NCI-H2029 treated with DMSO at 0.1 percent for 48 hours (cell line): ENCODE results near the gene FGD6.
"Not testable (repeated sequence)": the region's sequence is repeated elsewhere in the genome, so short reads cannot be mapped to it uniquely, and the experiment has no call there.

Experiments
- DNase-seq: peaks from one replicate; lab custom pipeline; 2025; lab: John Stamatoyannopoulos, UW

The FGD6 gene

DNA sequence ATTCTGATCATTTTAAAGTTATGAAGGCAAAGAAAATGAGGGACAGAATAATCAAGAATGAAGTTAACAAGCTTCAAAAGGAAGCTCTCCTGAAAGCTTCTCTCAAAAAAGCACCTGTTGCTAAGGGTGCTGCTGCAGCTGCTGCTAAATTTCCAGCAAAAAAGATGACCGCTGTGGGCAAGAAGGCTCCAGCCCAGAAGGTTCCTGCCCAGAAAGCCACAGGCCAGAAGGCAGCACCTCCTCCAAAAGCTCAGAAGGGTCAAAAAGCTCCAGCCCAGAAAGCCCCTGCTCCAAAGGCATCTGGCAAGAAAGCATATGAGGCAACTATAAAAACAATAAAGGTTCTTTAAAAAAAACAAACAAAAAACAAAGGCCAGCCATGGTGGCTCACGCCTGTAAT, 91.2 kb downstream of the FGD6 start:
- no peak for DNase-seq

DNA sequence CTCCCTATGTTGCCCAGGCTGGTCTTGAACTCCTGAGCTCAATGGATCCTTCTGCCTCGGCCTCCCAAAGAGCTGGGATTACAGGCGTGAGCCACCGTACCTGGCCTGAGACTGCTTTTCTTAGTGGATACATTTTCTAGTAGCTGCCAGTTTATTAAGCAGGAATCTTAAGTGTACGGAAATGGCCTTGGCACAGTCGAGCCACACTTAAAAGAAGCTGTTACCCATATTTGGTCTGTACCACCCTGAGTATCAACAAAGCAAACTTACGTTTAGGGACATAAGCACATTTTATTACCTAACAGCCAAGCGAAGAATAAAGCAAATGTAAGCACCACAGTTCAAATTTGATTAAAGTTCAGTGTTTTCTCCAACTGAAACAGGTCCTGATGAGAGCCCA, 93.2 kb downstream of the FGD6 start:
- DNase-seq: no peak

DNA sequence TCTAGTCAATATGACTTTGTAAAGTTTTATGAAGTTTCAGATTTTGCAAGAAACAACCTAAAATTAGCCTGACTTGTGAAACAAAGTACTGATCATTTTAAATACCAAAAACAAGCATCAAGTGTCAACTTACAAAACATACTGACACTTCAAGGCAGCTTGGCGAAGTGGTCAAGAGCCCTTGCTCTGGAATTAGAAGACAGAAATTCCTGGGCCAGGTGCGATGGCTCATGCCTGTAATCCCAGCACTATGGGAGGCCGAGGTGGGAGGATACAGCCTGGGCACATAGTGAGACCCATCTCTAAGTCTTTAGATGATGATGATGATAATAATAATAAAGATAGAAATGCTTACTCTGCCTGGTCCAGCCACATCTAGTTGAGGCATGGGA, 98.5 kb downstream of the FGD6 start:
- DNase-seq: no peak

DNA sequence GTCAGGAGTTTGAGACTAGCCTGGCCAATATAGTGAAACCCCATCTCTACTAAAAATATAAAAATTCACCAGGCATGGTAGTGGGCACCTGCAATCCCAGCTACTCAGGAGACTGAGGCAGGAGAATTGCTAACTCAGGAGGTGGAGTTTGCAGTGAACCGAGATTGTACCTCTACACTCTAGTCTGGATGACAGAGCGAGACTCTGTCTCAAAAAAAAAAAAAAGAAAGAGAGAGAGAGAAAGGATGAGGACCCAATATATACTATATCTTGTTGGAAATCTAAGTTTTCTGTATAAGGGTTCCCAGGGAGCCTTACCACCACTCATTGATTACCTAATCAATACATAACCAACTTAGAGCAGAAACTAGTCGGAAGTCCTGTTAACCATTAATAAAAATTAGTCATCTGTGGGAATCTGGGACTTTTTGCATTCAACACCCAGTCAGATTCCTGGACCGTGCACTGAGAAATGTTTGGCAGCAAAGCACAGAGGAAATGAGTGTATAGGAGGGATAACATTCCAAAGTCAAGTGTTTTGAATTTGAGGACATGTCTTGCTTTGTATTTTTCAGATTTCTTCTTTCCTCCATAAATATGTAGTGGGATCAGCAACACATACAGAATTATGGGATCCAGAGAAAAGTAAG, 99.0 kb downstream of the FGD6 start:
- no peak for DNase-seq

DNA sequence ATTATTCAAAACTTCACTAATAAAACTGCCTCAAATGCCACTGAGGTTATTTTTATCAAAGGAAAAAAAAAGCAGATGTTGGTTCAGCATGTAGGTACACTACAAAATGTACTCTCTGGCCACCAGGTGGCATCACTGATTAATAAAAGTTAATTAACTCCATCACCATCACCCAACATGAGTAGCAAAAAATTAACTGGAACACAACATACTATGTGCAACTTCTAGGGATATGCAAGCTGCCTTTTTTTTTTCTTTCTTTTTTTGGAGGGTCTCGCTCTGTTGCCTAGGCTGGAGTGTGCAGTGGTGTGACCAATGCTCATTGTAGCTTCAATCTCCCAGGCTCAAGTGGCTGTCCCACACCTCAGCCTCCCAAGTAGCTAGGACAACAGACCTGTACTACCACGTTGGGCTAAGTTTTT, 100.1 kb downstream of the FGD6 start:
- peak; percentile 44 for DNase-seq

DNA sequence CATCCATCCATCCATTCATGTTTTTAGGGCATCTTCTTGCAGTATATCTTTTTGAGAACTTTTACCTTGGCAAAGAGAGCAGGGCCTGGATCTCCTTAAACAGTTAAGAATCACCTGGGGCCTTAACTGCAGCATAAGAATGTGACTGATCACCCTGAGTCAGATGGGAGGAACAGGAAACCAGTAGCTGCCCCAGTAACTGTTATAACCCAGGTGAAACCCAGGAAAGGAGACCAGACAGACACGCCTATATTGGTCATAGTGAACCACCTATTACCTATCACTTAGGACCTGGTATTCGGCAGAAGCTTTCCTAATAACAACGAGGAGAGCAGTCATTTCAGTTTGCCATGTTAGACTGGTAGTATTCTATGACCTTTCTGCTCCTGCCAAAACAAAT, 100.5 kb downstream of the FGD6 start:
- no peak for DNase-seq

DNA sequence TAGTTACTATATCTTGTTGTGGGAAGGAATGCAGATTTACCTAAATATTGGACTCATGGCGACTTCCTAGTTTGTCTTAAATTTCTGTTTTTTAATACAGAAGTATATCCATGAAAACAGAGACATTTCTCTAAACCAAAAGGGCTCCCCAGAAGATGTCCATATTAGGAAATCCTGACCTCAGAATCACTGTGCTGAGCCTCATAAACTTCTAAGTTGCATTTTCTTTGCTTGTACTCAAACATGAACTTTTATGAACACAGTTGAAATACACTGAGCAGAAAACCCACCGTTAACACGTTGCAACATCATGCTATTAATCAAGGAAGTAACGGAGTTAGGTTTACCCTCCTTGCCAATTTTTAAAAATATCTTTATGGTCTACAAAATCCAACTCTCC, 100.9 kb downstream of the FGD6 start:
- no peak for DNase-seq

DNA sequence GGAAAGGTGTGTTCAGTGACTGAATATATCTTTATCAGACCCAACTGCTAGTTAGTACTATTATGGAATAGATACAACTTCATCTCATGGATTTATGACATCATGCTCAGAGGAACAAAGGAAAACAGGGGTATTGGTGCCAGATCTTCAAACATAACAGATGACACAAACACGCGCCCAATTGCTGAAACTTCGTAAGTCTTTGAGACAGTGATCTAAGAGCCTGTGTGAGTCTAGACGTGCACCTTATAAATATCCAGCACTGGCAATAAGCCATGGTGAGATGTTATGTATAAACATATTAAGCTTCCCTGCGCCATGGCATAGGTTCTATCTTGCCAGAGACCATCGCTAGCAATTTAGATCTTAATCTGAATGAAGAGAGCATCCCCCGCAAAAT, 101.6 kb downstream of the FGD6 start:
- DNase-seq: no peak

DNA sequence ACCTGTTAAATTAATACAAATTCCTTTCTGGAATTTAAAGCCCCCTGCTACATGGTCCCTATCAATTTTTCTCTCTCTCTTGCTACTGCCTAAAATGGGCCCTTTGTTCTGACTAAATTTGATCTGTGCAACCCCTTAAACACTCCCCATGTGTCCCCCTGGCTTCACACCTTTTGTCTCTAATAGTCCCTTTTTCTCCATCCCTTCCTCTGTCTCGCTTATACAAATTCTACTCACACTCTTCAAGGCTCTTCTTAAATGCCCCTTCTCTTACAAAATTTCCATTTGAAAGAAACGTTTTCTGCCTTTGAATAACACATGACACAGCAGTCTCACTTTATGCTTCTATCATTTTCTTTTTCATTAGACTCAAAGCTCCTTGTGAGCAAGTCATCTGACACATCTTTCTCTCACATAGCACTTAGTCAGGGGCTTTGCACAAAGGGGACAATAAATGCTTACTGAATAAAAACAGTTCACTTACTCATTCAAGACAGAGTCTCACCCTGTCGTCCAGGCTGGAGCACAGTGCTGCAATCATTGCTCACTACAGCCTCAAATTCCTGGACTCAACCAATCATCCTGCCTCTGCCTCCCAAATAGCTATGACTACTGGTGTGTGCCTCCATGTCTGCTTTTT, 102.4 kb downstream of the FGD6 start:
- no peak for DNase-seq

DNA sequence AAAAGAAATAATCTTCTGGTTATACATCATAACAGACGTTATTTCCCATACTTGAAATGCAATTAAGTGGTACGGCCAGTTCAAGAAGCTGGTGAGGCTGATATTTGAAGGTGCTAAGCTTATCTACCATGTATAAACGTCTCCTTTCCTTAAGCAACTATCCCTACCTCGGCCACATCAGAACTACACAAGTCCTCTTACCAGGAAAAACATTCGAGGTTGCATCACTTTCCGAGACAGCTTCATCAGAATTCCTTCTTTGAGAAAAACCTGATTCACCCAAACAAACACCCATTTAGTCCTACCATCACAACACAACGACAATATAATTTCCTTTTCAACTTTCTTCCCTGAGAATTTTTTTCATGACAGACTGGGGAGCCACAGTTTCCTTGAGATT, 109.9 kb downstream of the FGD6 start:
- DNase-seq: no peak

DNA sequence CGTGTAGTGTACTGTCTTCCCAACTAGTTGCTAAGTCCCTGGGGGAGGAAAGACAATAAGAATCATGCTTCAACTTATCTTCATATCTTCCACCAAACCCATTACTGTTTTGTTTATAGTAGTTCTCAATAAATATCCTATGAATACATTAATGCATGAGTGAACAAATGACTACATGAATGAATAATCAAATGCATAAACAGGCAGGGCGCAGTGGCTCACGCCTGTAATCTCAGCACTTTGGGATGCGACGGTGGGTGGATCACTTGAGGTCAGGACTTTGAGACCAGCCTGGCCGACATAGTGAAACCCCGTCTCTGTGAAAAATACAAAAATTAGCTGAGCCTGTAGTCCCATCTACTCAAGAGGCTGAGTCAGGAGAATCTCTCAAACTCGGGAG, 111.7 kb downstream of the FGD6 start:
- no peak for DNase-seq

DNA sequence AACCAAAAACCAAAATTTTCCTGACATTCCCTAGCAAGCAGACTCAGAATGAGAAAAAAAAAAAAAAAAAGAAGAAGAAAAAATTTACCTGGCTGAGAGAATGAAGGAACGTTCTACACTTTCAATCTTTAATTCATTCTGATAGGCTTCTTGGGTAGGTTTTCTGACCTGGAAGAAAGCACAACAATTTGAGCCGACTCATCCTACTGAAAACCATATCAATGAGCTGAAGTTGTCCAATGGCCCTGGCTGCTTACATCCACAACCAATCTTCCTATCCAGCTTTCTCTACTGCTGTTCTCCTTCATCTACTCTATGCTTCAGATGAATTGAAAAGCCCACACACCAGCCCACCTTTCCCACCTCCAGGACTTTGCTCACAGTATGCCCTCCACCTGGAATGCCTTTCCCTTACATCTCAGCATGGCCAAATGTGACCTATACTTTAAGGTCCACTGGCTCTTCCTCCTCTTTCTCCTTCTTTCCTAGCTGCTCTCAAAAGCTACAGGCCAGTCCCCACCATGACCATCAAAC, 112.3 kb downstream of the FGD6 start:
- no peak for DNase-seq

DNA sequence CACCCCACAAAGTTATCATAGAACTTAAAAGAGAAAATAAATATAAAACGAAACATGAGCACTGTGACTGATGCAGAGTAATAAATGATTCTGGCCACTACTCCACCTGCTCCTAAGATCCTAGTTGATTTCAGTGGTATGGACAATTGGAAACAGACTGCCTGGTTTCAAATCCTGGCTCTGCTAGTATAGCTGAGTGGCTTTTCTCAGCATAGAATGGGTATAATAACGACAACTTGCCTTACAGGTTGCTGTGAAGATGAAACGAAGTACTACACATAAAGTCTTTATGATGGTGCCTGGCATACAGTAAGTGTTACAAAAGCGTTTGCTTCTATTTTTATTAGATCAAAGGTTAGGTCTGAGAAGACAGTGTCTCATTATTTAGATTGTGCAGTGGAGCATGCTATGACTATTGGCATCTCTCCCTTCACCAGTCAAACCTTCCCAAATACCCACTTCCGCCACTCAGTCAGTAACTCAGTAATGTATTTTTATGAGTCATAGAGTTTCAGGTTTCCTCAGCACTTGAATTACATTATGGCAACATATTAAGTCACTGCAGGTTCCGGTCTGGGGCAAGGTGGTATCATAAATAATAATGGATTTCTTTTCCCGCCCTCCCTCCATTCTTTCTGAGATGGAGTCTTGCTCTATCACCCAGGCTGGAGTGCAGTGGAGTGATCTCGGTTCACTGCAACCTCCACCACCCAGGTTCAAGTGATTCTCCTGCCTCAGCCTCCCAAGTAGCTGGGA, 114.2 kb downstream of the FGD6 start:
- DNase-seq: peak; percentile 98

DNA sequence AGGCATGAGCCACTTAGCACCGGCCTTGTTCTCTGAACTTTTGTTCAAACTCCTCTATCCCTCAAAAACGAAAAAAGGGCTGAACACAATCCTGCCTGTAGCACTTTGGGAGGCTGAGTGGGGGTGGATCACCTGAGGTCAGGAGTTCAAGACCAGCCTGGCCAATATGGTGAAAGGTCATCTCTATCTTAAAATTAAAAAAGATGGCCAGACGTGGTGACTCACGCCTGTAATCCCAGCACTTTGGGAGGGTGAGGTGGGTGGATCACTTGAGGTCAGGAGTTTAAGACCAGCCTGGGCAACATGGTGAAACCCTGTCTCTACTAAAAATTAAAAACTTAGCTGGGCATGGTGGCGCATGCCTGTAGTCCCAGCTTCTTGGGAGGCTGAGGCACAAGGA, 115.3 kb downstream of the FGD6 start:
- DNase-seq: not testable (repeated sequence)

DNA sequence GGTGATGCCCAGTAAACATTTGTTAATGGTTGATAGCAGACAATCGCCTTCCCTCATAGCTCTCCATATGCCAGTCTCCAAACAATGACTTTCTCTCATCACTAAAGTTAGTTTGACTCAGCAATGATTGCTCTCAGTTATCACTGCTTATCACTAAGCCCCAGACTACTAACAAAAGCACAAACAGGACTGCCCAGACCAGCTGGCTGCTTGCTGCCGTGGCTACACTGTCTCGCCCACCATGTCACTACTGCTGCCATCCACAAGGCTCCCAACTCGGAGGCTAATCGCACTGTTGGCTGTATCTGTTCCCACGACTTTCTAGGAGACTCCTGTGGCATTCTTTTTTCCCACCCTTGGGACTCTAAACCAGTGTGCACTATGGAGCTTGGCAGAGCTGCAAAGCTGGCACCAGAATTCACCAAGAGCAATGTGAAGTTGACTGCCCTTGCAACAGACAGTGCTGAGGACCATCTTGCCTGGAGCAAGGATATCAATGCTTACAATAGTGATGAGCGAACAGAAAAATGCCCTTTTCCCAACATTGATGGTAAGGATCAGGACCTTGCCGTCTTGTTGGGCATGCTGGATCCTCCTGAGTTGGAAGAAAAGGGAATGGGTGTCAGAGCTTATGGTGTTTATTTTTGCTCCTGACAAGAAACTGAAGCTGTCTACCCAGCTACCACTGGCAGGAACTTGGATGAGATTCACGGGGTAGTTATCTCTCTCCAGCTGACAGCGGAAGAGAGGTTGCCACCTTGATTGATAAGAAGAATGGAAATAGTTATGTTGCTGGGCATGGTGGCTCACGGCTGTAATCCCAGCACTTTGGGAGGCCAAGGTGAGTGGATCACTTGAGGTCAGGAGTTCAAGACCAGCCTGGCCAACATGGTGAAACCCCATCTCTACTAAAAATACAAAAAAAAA, 116.7 kb downstream of the FGD6 start:
- no peak for DNase-seq

DNA sequence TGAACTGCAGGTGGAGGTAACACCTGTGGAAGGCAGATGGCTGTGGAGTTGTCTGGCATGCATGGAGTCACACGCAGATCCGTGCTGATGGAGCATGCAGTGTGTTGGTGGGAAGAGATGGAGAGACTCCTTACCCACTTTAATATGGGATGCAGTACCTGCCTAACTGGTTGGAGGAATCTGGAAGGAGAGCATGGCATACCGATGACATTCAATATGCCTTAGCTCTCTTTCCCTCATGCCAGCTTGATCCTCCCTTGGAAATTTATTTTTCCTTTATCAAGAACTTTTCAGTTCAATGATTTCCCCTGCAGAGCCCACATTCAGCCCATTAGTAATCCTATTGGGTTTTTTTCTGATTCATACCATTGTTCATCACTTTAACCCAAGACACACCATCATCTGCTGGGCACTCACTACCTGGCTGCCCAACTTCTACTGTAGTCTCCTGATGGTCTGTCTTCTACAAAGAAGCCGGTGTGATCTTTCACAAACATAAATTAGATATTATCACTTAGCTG, 117.9 kb downstream of the FGD6 start:
- DNase-seq: no peak

DNA sequence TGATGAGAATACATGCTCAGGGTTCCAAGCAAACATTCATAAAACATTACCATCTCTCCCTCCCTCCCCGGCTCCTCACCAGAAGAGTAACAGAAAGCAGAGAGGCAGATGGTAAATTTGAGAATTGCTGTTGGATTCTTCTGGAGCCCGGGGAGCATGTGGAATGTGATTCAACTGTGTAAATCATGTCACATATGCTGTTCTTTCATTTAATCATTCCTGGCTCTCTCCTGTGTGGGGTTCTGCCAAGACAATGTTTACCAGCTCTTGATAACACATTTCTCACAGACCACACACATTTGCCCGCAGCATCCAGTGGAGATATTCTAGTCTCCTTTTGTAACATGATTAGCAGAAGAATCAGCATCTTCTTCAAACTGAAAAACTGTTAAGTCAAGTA, 120.4 kb downstream of the FGD6 start:
- DNase-seq: peak; percentile 52

DNA sequence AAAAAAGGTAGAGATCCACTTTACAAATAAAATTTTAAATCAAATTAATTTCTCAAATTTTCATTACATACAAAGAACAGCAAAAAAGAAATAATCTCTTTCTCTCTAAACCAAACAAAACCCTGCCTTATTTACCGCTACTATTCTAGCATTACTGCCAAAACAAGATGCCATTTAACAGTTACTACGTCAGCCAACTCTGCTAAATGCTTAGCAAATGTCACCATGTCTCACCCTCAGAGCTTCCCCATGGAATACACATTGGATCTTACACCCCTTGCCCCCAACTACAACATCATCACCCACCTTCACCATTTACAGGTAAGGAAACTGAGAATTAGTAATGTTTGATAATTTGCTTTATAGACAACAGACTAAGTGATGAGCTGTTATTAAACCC, 120.9 kb downstream of the FGD6 start:
- DNase-seq: no peak

DNA sequence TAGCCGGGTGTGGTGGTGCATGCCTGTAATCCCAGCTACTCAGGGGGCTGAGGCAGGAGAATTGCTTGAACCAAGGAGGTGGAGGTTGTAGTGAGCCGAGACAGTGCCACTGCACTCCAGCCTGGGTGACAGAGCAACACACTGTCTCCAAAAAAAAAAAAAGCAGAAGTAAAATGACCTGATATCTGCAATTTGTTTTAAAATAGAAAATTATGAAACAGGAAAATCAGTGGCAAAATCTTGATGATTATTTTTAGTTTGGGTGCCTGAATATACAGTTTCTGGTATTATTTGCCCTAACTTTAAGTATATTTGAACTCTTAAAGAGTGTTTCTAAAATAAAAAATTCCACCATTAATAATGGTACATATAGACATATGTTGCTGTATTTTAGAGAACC, 121.4 kb downstream of the FGD6 start:
- not testable (repeated sequence) for DNase-seq

DNA sequence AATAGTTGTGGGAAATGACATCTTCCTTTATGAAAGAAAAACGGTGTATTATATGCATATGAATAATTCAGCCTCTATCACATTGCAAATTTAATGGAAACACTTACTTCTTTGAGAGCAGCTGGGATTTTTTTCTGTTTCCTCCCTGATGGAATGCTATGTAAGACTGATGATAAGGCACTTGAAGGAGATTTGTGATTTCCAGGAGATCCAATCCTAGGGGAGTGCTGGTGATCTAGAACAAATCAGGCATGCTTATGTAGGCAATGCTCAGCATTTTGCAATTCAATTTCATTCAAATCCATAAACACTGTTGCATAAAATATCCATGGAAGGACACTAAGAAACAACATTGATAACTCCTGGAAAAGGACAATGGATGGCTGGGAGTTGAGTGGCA, 127.8 kb downstream of the FGD6 start:
- DNase-seq: no peak

DNA sequence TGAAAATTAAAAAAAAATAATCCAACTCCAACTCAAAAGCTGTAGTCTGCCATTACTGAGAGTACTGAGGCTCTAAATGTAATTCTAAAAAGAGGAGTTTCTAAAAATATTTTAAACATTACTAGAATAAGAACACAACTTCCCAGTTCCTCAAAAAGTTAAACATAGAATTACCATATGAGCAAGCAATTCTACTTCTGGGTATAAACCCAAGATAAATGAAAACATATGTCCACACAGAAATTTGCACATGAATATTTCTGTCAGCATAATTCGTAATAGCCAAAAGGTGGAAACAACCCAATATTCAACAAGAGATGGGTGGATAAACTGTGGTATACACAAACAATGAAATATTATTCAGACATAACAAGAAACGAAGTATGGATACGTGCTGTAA, 128.9 kb downstream of the FGD6 start:
- DNase-seq: no peak

DNA sequence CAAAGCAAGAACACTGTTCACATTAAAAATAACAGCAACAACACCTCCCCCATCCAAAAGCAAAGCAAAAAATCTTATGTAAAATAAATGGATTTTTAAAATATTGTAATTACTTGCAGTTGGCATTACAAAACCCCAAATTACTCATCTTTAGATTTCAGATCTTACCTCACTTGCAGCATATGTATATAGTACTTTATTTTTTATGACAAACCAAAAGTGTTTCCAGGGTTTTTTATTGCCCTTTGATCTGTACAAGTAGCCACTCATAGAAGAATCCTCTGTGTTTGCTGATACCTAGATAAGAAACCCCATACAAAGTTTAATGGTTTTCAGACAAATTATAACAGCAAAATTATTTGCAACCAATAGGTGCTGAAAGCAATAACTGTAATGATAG, 131.7 kb downstream of the FGD6 start:
- DNase-seq: no peak
